ENCODE measurements around the gene HTT. TPM values are rescaled to one million over a fixed set of nuclear protein-coding genes. Genes with fewer than 3 reads are reported as not detected.

The HTT gene
- total RNA-seq, 1 experiment from 2014 or later: 37.4 TPM

GRCh38 chr4:3042226-3042625 lies 32.3 kb upstream of the HTT start:
- DNase-seq (ENCODE audit: low read depth, low spot score) (no peak), ATAC-seq (no peak)
- H3K4me2 ChIP-seq (ENCODE audit: low read length): no peak overlapping the region
- peaks cover 0 to 7% of the 10 kb centered on the region in 2 experiments; a peak in 2 of 4 replicates for H3K4me1 ChIP-seq (ENCODE audit: control insufficient read depth in 1 of 2, insufficient read depth in 2 of 2, low read length in 2 of 2)
- TF ChIP-seq ATF3 (IDR thresholded peaks at IDR 0.05): no peak
- TF ChIP-seq ZFX (IDR thresholded peaks at IDR 0.05): no peak
- TF ChIP-seq MAX (IDR thresholded peaks at IDR 0.05): no peak
- no peak for TF ChIP-seq TCF7L2 (IDR thresholded peaks at IDR 0.05; ENCODE audit: borderline replicate concordance, extremely low read depth, insufficient read depth, insufficient read length)
- no peak for TF ChIP-seq REST (IDR thresholded peaks at IDR 0.05; ENCODE audit: low read depth)
- no peak for TF ChIP-seq SP1 (IDR thresholded peaks at IDR 0.05; ENCODE audit: low read depth)
- no peak for TF ChIP-seq YY1 (IDR thresholded peaks at IDR 0.05; ENCODE audit: extremely low read depth, insufficient replicate concordance, low read depth, low read length)
- no peak for TF ChIP-seq FOSL1 (IDR thresholded peaks at IDR 0.05; ENCODE audit: low read depth)
- no peak for TF ChIP-seq SRF (IDR thresholded peaks at IDR 0.05; ENCODE audit: low read depth)
- TF ChIP-seq CEBPB (IDR thresholded peaks at IDR 0.05; ENCODE audit: low read depth): no peak
- TF ChIP-seq ELF1 (IDR thresholded peaks at IDR 0.05; ENCODE audit: borderline replicate concordance, low read depth): no peak
- no peak for TF ChIP-seq ZNF274 (IDR thresholded peaks at IDR 0.05; ENCODE audit: low read depth, low read length)
- no peak for TF ChIP-seq EZH2phosphoT487 (IDR thresholded peaks at IDR 0.05; ENCODE audit: borderline replicate concordance)
- TF ChIP-seq ZBTB33 (IDR thresholded peaks at IDR 0.05; ENCODE audit: extremely low read depth, insufficient replicate concordance, low read length): no peak
- no peak for TF ChIP-seq EGR1 (IDR thresholded peaks at IDR 0.05; ENCODE audit: low read depth)
- TF ChIP-seq CTCF (IDR thresholded peaks at IDR 0.05 in 2 of 3, conservative IDR thresholded peaks at IDR 0.05 in 1 of 3; ENCODE audit: borderline replicate concordance in 1 of 3, insufficient read depth in 1 of 3, low read depth in 2 of 3, low read length in 2 of 3): no peak
- no peak for TF ChIP-seq CBX3 (IDR thresholded peaks at IDR 0.05; ENCODE audit: low read depth)
- no peaks in the 10 kb centered on the region for H3K9me2 ChIP-seq (ENCODE audit: insufficient read depth)
- no peaks in the 10 kb centered on the region for H4K20me1 ChIP-seq (ENCODE audit: insufficient read depth)
- ChIA-PET CTCF (no interaction called here), POLR2A (no interaction called here), RAD21 (ENCODE audit: low non-redundant PET in 1 of 2, low total read pairs in 2 of 2, uncharacterized antibody in 2 of 2, unreplicated experiment in 2 of 2) (no interaction called here)
- H3K9ac ChIP-seq (ENCODE audit: low read length): no peak overlapping the region
- H3K4me3 ChIP-seq (replicated peaks in 1 of 2; ENCODE audit: low read depth in 1 of 2, low read length in 2 of 2): no peak overlapping the region
- no peaks in the 10 kb centered on the region for H3K9me3 ChIP-seq (ENCODE audit: control insufficient read depth in 1 of 2, insufficient read depth in 1 of 2, low read depth in 1 of 2, low read length in 2 of 2)
- no TSS peak for BruUV-seq (replicated peaks)
- no peaks in the 10 kb centered on the region for H3K79me2 ChIP-seq (ENCODE audit: insufficient read depth, low read length)
- no peaks in the 10 kb centered on the region for H3K36me3 ChIP-seq (ENCODE audit: control insufficient read depth in 1 of 2, insufficient read depth in 2 of 2, low read length in 2 of 2)
- intact Hi-C loops (cut with micrococcal nuclease): no loop called here
- H3K27me3 ChIP-seq (ENCODE audit: insufficient read depth, low read length): no peaks in the 10 kb centered on the region
- H2AFZ ChIP-seq (ENCODE audit: low read depth, low read length, poor library complexity, severe bottlenecking): no peak overlapping the region
- H3K27ac ChIP-seq (ENCODE audit: low read depth, low read length): no peak overlapping the region
